Lower leg skin (tissue), 4 donors: Measurements from ENCODE around the gene RARB. TPM values are rescaled to one million over a fixed set of nuclear protein-coding genes. Genes with fewer than 3 reads are reported as not detected.

ENCODE experiments used
- DNase-seq, 2 donors: peaks; one replicate each; pipeline ENCODE4 v3.0.0-alpha.2; 2019; ENCODE audit warnings: low spot score in 2 of 2
- H3K4me3 ChIP-seq: fragments of 200-600 bp; sonication (generic); 2 replicates; pipeline ENCODE4 v1.5.1; 2017; ENCODE audit warnings: mild to moderate bottlenecking, low read depth; ENCODE audit not compliant: poor library complexity, severe bottlenecking
- CTCF ChIP-seq, 3 donors: fragments of 450-650 bp; IDR thresholded peaks; one replicate each; pipeline ENCODE4 v1.5.1; 2016; ENCODE audit warnings: antibody characterized with exemption in 3 of 3, mild to moderate bottlenecking in 3 of 3, moderate library complexity in 2 of 3
- POLR2A ChIP-seq, 2 donors: fragments of 450-650 bp; IDR thresholded peaks; one replicate each; pipeline ENCODE4 v1.6.1; 2016 to 2017; ENCODE audit warnings: antibody characterized with exemption in 2 of 2, mild to moderate bottlenecking in 1 of 2, moderate library complexity in 1 of 2
- WGBS, 2 donors: methylation state at CpG; one replicate each; pipeline ENCODE4 v1.1.5; 2018; 5-methylcytosine and 5-hydroxymethylcytosine counted together
- intact Hi-C: fragments of 100-400 bp; cut with DNase I; formaldehyde crosslinking; loops from one replicate; pipeline ENCODE4 v1.15.0; 2023; ENCODE audit warnings: low total_unique reads
- total RNA-seq, 4 donors: library from RNA; depleted of rRNA; stranded (reverse); fragments of >200 nt; gene quantifications; one replicate each; pipeline ENCODE4 v1.1.0, GENCODE V29; 2016

RARB gene
- total RNA-seq, 4 donors from 2014 or later: 0.34 to 6.5 (median 4.4) TPM; not detected in 1

GRCh38 chr3:25468866-25469319 lies 40.8 kb downstream of the RARB start:
- intact Hi-C loops: no loop called here
- 36% methylated on average over 6 of the region's 6 CpGs for WGBS, 2 donors
- no peak overlapping the region for H3K4me3 ChIP-seq
- no peak for TF ChIP-seq CTCF (IDR thresholded peaks at IDR 0.05)
- peak; percentile 62 to 92 for DNase-seq

- 41 to 66% methylated on average over 2 of the region's 2 CpGs for WGBS, 2 donors
- intact Hi-C loops: no loop called here
- H3K4me3 ChIP-seq: no peak overlapping the region
- no peak for DNase-seq
- TF ChIP-seq CTCF (IDR thresholded peaks at IDR 0.05) (no peak), POLR2A (IDR thresholded peaks at IDR 0.05) (no peak)
These were observed 41.5 kb downstream of the RARB start for GRCh38 chr3:25469558-25469957.

- TF ChIP-seq POLR2A (IDR thresholded peaks at IDR 0.05) (no peak), CTCF (IDR thresholded peaks at IDR 0.05) (no peak)
- DNase-seq: no peak
- WGBS, 2 donors: 39 to 46% methylated on average over 9 of the region's 9 CpGs
- intact Hi-C loops: no loop called here
- no peak overlapping the region for H3K4me3 ChIP-seq
These were observed 43.2 kb downstream of the RARB start for GRCh38 chr3:25471081-25471768.

GRCh38 chr3:25472153-25472552 lies 44.1 kb downstream of the RARB start:
- intact Hi-C loops: no loop called here
- 88 to 94% methylated on average over 5 of the region's 5 CpGs for WGBS, 2 donors
- TF ChIP-seq POLR2A (IDR thresholded peaks at IDR 0.05): no peak
- TF ChIP-seq CTCF (IDR thresholded peaks at IDR 0.05): no peak

GRCh38 chr3:25472731-25473130 lies 44.7 kb downstream of the RARB start:
- no peak for DNase-seq
- no peak for TF ChIP-seq CTCF (IDR thresholded peaks at IDR 0.05)
- no peak for TF ChIP-seq POLR2A (IDR thresholded peaks at IDR 0.05)
- 67 to 70% methylated on average over 3 of the region's 3 CpGs for WGBS, 2 donors
- no peak overlapping the region for H3K4me3 ChIP-seq
- intact Hi-C loops: no loop called here

More at GRCh38 chr3:25472153-25472552, 44.1 kb downstream of the RARB start:
- DNase-seq: no peak
- H3K4me3 ChIP-seq: no peak overlapping the region

GRCh38 chr3:25473246-25473645 lies 45.2 kb downstream of the RARB start:
- DNase-seq: no peak
- no peak overlapping the region for H3K4me3 ChIP-seq
- intact Hi-C loops: no loop called here
- TF ChIP-seq POLR2A (IDR thresholded peaks at IDR 0.05) (no peak), CTCF (IDR thresholded peaks at IDR 0.05) (no peak)
- WGBS, 2 donors: 42 to 52% methylated on average over 2 of the region's 2 CpGs
